Caco-2 (cell line): ENCODE results near the gene ZMYND8. TPM values are rescaled to one million over a fixed set of nuclear protein-coding genes. Genes with fewer than 3 reads are reported as not detected.

ENCODE experiments used
- BruUV-seq: library from RNA; stranded (reverse); fragments of 400-500 nt; replicated peaks from 2 replicates; lab custom pipeline; 2021; lab: Mats Ljungman, UMichigan
- CTCF ChIA-PET: fragments of 300-600 bp; sonication (Branson Sonifier 250); formaldehyde crosslinking; loops from one replicate; lab custom pipeline; 2022; ENCODE audit warnings: antibody characterized with exemption; lab: Charles Lee
- POLR2A ChIA-PET: fragments of 300-600 bp; sonication (Branson Sonifier 250); formaldehyde crosslinking; loops from one replicate; lab custom pipeline; 2022; ENCODE audit warnings: antibody characterized with exemption; lab: Charles Lee
- DNase-seq, 2 experiments: peaks; one replicate each; pipeline versions ENCODE4 v3.0.0 to v3.0.0-alpha.2; 2020 to 2022
- H3K27me3 ChIP-seq: replicated peaks from 2 replicates; pipeline ENCODE4 v1.6.0; 2011; ENCODE audit warnings: low read length; ENCODE audit not compliant: control insufficient read depth, insufficient read depth
- H3K36me3 ChIP-seq: 2 replicates; pipeline ENCODE4 v1.5.1; 2011; ENCODE audit warnings: low read length; ENCODE audit not compliant: control insufficient read depth, insufficient read depth
- H3K4me1 ChIP-seq: fragments of 250-450 bp; sonication (Bioruptor Pico); 2 replicates; pipeline ENCODE4 v1.5.1; 2020; ENCODE audit warnings: mild to moderate bottlenecking
- H3K4me3 ChIP-seq: 2 replicates; pipeline ENCODE4 v1.5.1; 2011; ENCODE audit warnings: low read depth, mild to moderate bottlenecking, control low read depth, low read length
- H3K9me3 ChIP-seq: fragments of 250-450 bp; sonication (Bioruptor Pico); 2 replicates; pipeline ENCODE4 v1.5.1; 2020; ENCODE audit warnings: mild to moderate bottlenecking, moderate library complexity
- H3K27ac Mint-ChIP-seq: one replicate; pipeline ENCODE4 v1.8.0; 2022; ENCODE audit warnings: mixed read lengths; ENCODE audit not compliant: unreplicated experiment
- H3K27me3 Mint-ChIP-seq: one replicate; pipeline ENCODE4 v1.8.0; 2022; ENCODE audit warnings: mixed read lengths; ENCODE audit not compliant: insufficient read depth, unreplicated experiment
- H3K36me3 Mint-ChIP-seq: one replicate; pipeline ENCODE4 v1.8.0; 2022; ENCODE audit warnings: mild to moderate bottlenecking, mixed read lengths; ENCODE audit not compliant: insufficient read depth, unreplicated experiment
- H3K4me1 Mint-ChIP-seq: one replicate; pipeline ENCODE4 v1.8.0; 2022; ENCODE audit warnings: low read depth, mixed read lengths; ENCODE audit not compliant: unreplicated experiment
- H3K4me3 Mint-ChIP-seq: one replicate; pipeline ENCODE4 v1.8.0; 2022; ENCODE audit warnings: mild to moderate bottlenecking, moderate library complexity, mixed read lengths; ENCODE audit not compliant: unreplicated experiment
- H3K9me3 Mint-ChIP-seq: one replicate; pipeline ENCODE4 v1.8.0; 2022; ENCODE audit warnings: mixed read lengths; ENCODE audit not compliant: unreplicated experiment
- intact Hi-C: fragments of 100-400 bp; cut with micrococcal nuclease; formaldehyde crosslinking; loops from one replicate; pipeline ENCODE4 v1.10.0; 2022; ENCODE audit not compliant: unreplicated experiment
- total RNA-seq: library from RNA; stranded (reverse); gene quantifications from 2 replicates; pipeline ENCODE4 v1.2.3, GENCODE V29; 2022
- TF ChIP-seq, protein P1 (sequence below), 2 experiments: fragments of 200-600 bp in 1 of 2; IDR thresholded peaks; 1 replicate in 1 of 2; 2 replicates in 1 of 2; pipeline versions ENCODE4 v1.5.1 to v1.8.0; 2011 to 2022; ENCODE audit warnings: antibody characterized with exemption in 1 of 2, control low read depth in 1 of 2, inconsistent platforms in 1 of 2, low read depth in 1 of 2, low read length in 1 of 2, mild to moderate bottlenecking in 1 of 2, moderate library complexity in 1 of 2; ENCODE audit not compliant: insufficient read depth in 1 of 2, severe bottlenecking in 1 of 2, unreplicated experiment in 1 of 2

ZMYND8 gene
- total RNA-seq, 1 experiment from 2014 or later = 194 TPM

DNA sequence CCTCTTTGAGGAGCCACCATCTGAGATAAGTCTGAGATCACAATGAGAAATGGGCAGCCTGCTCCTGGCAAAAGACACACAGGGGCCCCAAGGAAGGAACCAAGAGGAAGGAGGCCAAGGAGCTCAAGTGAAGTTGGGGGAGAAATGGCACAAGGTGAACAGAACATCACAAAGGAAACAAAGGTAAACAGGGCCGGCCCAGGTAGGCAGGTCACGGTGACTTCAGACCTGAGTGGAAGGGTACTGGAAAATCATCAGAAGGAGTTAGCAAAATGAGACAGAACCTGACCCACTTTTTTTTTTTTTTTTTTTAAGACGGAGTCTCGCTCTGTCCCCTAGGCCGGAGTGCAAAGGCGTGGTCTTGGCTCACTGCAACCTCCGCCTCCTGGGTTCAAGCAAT, 11.3 kb downstream of the ZMYND8 start:
- H3K27me3 ChIP-seq = no peaks in the 10 kb centered on the region
- TF ChIP-seq, protein P1, sequence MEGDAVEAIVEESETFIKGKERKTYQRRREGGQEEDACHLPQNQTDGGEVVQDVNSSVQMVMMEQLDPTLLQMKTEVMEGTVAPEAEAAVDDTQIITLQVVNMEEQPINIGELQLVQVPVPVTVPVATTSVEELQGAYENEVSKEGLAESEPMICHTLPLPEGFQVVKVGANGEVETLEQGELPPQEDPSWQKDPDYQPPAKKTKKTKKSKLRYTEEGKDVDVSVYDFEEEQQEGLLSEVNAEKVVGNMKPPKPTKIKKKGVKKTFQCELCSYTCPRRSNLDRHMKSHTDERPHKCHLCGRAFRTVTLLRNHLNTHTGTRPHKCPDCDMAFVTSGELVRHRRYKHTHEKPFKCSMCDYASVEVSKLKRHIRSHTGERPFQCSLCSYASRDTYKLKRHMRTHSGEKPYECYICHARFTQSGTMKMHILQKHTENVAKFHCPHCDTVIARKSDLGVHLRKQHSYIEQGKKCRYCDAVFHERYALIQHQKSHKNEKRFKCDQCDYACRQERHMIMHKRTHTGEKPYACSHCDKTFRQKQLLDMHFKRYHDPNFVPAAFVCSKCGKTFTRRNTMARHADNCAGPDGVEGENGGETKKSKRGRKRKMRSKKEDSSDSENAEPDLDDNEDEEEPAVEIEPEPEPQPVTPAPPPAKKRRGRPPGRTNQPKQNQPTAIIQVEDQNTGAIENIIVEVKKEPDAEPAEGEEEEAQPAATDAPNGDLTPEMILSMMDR (IDR thresholded peaks at IDR 0.05; ENCODE audit: insufficient read depth in 1 of 2, low read depth in 1 of 2, low read length in 1 of 2, severe bottlenecking in 1 of 2, unreplicated experiment in 1 of 2) = no peak
- no TSS peak for BruUV-seq
- CTCF ChIA-PET = interaction anchor here (0.9 kb wide), 1 partner anchor 39 kb away, joined by 3 read pairs; no protein-coding TSS in a partner anchor
- Mint-ChIP-seq H3K9me3 (no peaks in the 10 kb centered on the region), H3K27me3 (no peaks in the 10 kb centered on the region), H3K36me3 (no peaks in the 10 kb centered on the region), H3K4me1 (peaks cover 34% of the 10 kb centered on the region), H3K4me3 (no peak overlapping the region), H3K27ac (peak overlapping the region; percentile 8)
- intact Hi-C loops = no loop called here
- H3K36me3 ChIP-seq = peaks cover 4% of the 10 kb centered on the region
- no peaks in the 10 kb centered on the region for H3K9me3 ChIP-seq
- peaks cover 41% of the 10 kb centered on the region for H3K4me1 ChIP-seq
- POLR2A ChIA-PET = interaction anchor here (4.8 kb wide), 1 partner anchor 13 kb away, joined by 39 read pairs; the partner anchor contains the start of gene ZMYND8
- no peak overlapping the region for H3K4me3 ChIP-seq
- DNase-seq = no peak

DNA sequence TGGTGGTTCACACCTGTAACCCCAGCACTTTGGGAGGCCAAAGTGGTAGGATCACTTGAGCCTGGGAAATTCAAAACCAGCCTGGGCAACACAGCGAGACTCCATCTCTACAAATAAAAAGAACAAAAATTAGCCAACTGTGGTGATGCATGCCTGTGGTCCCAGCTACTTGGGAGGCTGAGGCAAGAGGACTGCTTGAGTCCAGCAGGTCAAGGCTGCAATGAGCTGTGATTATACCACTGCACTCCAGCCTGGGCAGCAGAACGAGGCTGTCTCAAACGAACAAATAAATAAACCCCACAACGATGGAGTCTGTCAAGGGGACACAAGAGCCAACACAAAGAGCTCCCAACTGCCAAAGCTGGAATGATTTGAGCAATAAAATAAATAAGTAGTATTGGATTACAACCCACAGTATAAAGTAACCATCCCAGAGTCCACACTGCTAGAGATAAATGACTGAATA, 13.5 kb downstream of the ZMYND8 start:
- no peaks in the 10 kb centered on the region for H3K9me3 Mint-ChIP-seq
- Histone ChIP-seq H3K4me3 (no peak overlapping the region), H3K9me3 (no peaks in the 10 kb centered on the region), H3K27me3 (no peaks in the 10 kb centered on the region), H3K36me3 (peaks cover 4% of the 10 kb centered on the region), H3K4me1 (peaks cover 44% of the 10 kb centered on the region)
- POLR2A ChIA-PET = interaction anchor here (0.6 to 1.2 kb wide), 5 partner anchors 13 to 55 kb away, joined by 3 to 16 read pairs (median 4); partner anchors contain the start of gene ZMYND8
- CTCF ChIA-PET = interaction anchor here (0.6 to 1.7 kb wide), 3 partner anchors 8 to 41 kb away, joined by 3 to 5 read pairs (median 3); no protein-coding TSS in a partner anchor
- TF ChIP-seq, protein P1 (IDR thresholded peaks at IDR 0.05; ENCODE audit: insufficient read depth in 1 of 2, low read depth in 1 of 2, low read length in 1 of 2, severe bottlenecking in 1 of 2, unreplicated experiment in 1 of 2) = no peak
- H3K4me1 Mint-ChIP-seq = peaks cover 54% of the 10 kb centered on the region
- peak overlapping the region; percentile 8 for H3K27ac Mint-ChIP-seq
- H3K36me3 Mint-ChIP-seq = no peaks in the 10 kb centered on the region
- DNase-seq = no peak
- intact Hi-C loops = loop anchor here (5.0 kb wide), 1 partner anchor 39 kb away; no protein-coding TSS in a partner anchor
- BruUV-seq = no TSS peak
- no peak overlapping the region for H3K4me3 Mint-ChIP-seq
- H3K27me3 Mint-ChIP-seq = no peaks in the 10 kb centered on the region

- Histone ChIP-seq H3K27me3 (no peaks in the 10 kb centered on the region), H3K4me3 (no peak overlapping the region), H3K4me1 (peaks cover 64% of the 10 kb centered on the region), H3K36me3 (peaks cover 1% of the 10 kb centered on the region; the same call in 1 of the 2 replicates), H3K9me3 (no peaks in the 10 kb centered on the region)
- CTCF ChIA-PET = interaction anchor here (0.7 to 1.9 kb wide), 4 partner anchors 9 to 65 kb away, joined by 3 to 9 read pairs (median 3); no protein-coding TSS in a partner anchor
- POLR2A ChIA-PET = interaction anchor here (0.5 to 2.3 kb wide), 3 partner anchors 19 to 275 kb away, joined by 5 to 14 read pairs (median 6); partner anchors contain the start of gene ZMYND8
- TSS peak; percentile 2 for BruUV-seq
- no peak for DNase-seq
- Mint-ChIP-seq H3K4me1 (peaks cover 40% of the 10 kb centered on the region), H3K27ac (peak overlapping the region; percentile 82), H3K4me3 (no peak overlapping the region), H3K9me3 (no peaks in the 10 kb centered on the region), H3K36me3 (peaks cover 36% of the 10 kb centered on the region), H3K27me3 (no peaks in the 10 kb centered on the region)
- intact Hi-C loops = no loop called here
- TF ChIP-seq, protein P1 (IDR thresholded peaks at IDR 0.05; ENCODE audit: insufficient read depth in 1 of 2, low read depth in 1 of 2, low read length in 1 of 2, severe bottlenecking in 1 of 2, unreplicated experiment in 1 of 2) = no peak
These were observed 18.3 kb downstream of the ZMYND8 start for GRCh38 chr20:47338131-47338628.
